ENCODE measurements around the gene GSK3B.
"Not testable (repeated sequence)": the region's sequence is repeated elsewhere in the genome, so short reads cannot be mapped to it uniquely, and the experiment has no call there.

GSK3B gene

DNA sequence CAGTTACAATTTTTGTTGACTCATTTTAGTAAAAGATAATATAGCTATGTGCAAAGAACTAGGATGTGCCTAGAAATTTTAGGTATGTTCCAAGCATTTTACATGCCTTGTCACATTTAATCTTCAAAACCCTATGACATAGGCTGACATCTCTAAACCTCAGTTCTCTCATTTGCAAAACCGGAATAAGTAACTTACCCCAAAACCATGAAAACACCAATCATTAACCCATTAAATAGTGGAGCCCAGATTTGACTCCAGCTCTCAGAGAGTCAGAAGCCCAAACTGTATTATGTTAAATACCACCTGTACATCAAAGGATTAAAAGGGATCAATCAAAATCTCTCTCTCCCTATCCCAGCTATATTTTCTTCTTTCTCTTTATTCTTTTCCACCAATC, 36.6 kb downstream of the GSK3B start:
- no peak overlapping the region for H3K14ac ChIP-seq (ENCODE audit: low read length)
- no peak overlapping the region for H2BK5ac ChIP-seq (ENCODE audit: low read length)
- no peak overlapping the region for H4K8ac ChIP-seq (ENCODE audit: low read depth, low read length)
- no peak overlapping the region for H3K4ac ChIP-seq (ENCODE audit: low read length)
- H3K79me1 ChIP-seq (ENCODE audit: low read depth, low read length), result peaks cover 2% of the 10 kb centered on the region
- no CpG with 5 or more reads among the region's 1 CpG for WGBS, 2 donors (ENCODE audit: extremely low coverage in 2 of 2, insufficient read length in 2 of 2, insufficient replicate concordance in 1 of 2)
- no peaks in the 10 kb centered on the region for H3K27me3 ChIP-seq (ENCODE audit: control insufficient read depth in 3 of 3, insufficient read depth in 3 of 3, low read depth in 1 of 3, low read length in 3 of 3)
- H3K18ac ChIP-seq (ENCODE audit: low read length), result no peak overlapping the region
- no peak overlapping the region for H4K91ac ChIP-seq (ENCODE audit: low read depth, low read length, poor library complexity)
- no peak overlapping the region for H2BK120ac ChIP-seq (ENCODE audit: low read depth, low read length)
- H2BK12ac ChIP-seq (ENCODE audit: low read length), result no peak overlapping the region
- H3K4me2 ChIP-seq (ENCODE audit: insufficient read depth, low read length, poor library complexity, severe bottlenecking), result no peak overlapping the region
- no peak overlapping the region for H3K9ac ChIP-seq (ENCODE audit: low read depth, low read length, poor library complexity)
- H2AK5ac ChIP-seq (ENCODE audit: low read depth, low read length), result no peak overlapping the region
- peaks cover 0 to 16% of the 10 kb centered on the region in 2 donors for H3K36me3 ChIP-seq (replicated peaks in 1 of 2; ENCODE audit: control insufficient read depth in 2 of 2, insufficient read depth in 2 of 2, low read length in 2 of 2)
- H3K4me1 ChIP-seq (ENCODE audit: control insufficient read depth in 2 of 2, insufficient read depth in 1 of 2, low read depth in 1 of 2, low read length in 2 of 2), result peaks cover 3% of the 10 kb centered on the region in 2 donors
- H2BK15ac ChIP-seq (ENCODE audit: low read length), result no peak overlapping the region
- H3K27ac ChIP-seq (replicated peaks; ENCODE audit: low read length), result no peak overlapping the region
- no peak for DNase-seq (ENCODE audit: low spot score)
- peaks cover 0 to 8% of the 10 kb centered on the region in 2 donors for H3K9me3 ChIP-seq (replicated peaks in 1 of 2; ENCODE audit: control insufficient read depth in 2 of 2, insufficient read depth in 1 of 2, low read depth in 1 of 2, low read length in 2 of 2)
- no peak overlapping the region for H2AFZ ChIP-seq (ENCODE audit: low read length)
- H3K4me3 ChIP-seq (ENCODE audit: low read length in 2 of 2), result no peak overlapping the region
- no peak overlapping the region for H3K23ac ChIP-seq (ENCODE audit: low read depth, low read length, poor library complexity)

DNA sequence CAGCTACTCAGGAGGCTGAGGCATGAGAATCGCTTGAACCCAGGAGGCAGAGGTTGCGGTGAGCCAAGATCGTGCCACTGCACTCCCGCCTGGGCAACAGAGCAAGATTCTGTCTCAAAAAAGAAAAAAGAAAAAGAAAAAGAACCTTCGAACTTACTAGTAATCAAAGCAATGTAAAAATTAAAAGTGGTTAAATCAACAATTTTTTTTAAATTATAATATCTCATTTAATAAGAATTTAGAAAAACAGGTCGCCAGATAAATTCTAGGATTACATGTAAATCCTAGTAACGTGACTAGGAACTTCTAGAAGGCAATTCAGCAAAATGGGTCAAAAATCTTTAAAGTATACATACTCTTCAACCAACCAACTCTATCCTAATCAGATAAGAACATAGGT, 37.2 kb downstream of the GSK3B start:
- H2BK5ac ChIP-seq (ENCODE audit: low read length), result no peak overlapping the region
- H3K23ac ChIP-seq (ENCODE audit: low read depth, low read length, poor library complexity), result no peak overlapping the region
- no peak overlapping the region for H2BK12ac ChIP-seq (ENCODE audit: low read length)
- H4K8ac ChIP-seq (ENCODE audit: low read depth, low read length), result no peak overlapping the region
- H3K4ac ChIP-seq (ENCODE audit: low read length), result no peak overlapping the region
- no peak for DNase-seq (ENCODE audit: low spot score)
- H2AFZ ChIP-seq (ENCODE audit: low read length), result no peak overlapping the region
- H3K79me1 ChIP-seq (ENCODE audit: low read depth, low read length), result peaks cover 2% of the 10 kb centered on the region
- H2BK15ac ChIP-seq (ENCODE audit: low read length), result no peak overlapping the region
- no peak overlapping the region for H3K18ac ChIP-seq (ENCODE audit: low read length)
- H3K4me2 ChIP-seq (ENCODE audit: insufficient read depth, low read length, poor library complexity, severe bottlenecking), result no peak overlapping the region
- no peak overlapping the region for H3K14ac ChIP-seq (ENCODE audit: low read length)
- H3K36me3 ChIP-seq (replicated peaks in 1 of 2; ENCODE audit: control insufficient read depth in 2 of 2, insufficient read depth in 2 of 2, low read length in 2 of 2), result peaks cover 0 to 16% of the 10 kb centered on the region in 2 donors
- H3K27me3 ChIP-seq (ENCODE audit: control insufficient read depth in 3 of 3, insufficient read depth in 3 of 3, low read depth in 1 of 3, low read length in 3 of 3), result no peaks in the 10 kb centered on the region
- WGBS, 2 donors (ENCODE audit: extremely low coverage in 2 of 2, insufficient read length in 2 of 2, insufficient replicate concordance in 1 of 2), result no CpG with 5 or more reads among the region's 7 CpGs
- peaks cover 0 to 8% of the 10 kb centered on the region in 2 donors for H3K9me3 ChIP-seq (replicated peaks in 1 of 2; ENCODE audit: control insufficient read depth in 2 of 2, insufficient read depth in 1 of 2, low read depth in 1 of 2, low read length in 2 of 2)
- peaks cover 3% of the 10 kb centered on the region in 2 donors for H3K4me1 ChIP-seq (ENCODE audit: control insufficient read depth in 2 of 2, insufficient read depth in 1 of 2, low read depth in 1 of 2, low read length in 2 of 2)
- no peak overlapping the region for H3K27ac ChIP-seq (replicated peaks; ENCODE audit: low read length)
- no peak overlapping the region for H2AK5ac ChIP-seq (ENCODE audit: low read depth, low read length)
- no peak overlapping the region for H4K91ac ChIP-seq (ENCODE audit: low read depth, low read length, poor library complexity)
- H2BK120ac ChIP-seq (ENCODE audit: low read depth, low read length), result no peak overlapping the region
- no peak overlapping the region for H3K9ac ChIP-seq (ENCODE audit: low read depth, low read length, poor library complexity)
- no peak overlapping the region for H3K4me3 ChIP-seq (ENCODE audit: low read length in 2 of 2)

DNA sequence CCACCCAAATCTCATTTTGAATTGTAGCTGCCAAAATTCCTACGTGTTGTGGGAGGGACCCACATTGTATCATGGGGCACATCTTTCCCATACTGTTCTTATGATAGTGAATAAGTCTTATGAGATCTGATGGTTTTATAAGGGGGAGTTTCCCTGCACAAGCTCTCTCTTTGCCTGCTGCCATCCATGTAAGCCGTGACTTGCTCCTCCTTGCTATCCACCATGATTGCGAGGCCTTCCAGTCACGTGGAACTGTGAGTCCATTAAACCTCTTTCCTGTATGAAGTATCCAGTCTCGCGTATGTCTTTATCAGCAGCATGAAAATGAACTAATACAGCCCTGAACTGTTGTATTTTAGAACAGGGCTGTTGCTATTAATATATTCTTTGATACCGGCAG, 40.6 kb downstream of the GSK3B start:
- H3K9me3 ChIP-seq (replicated peaks in 1 of 2; ENCODE audit: control insufficient read depth in 2 of 2, insufficient read depth in 1 of 2, low read depth in 1 of 2, low read length in 2 of 2); H2BK15ac ChIP-seq (ENCODE audit: low read length); H3K4me3 ChIP-seq (ENCODE audit: low read length in 2 of 2); H3K79me1 ChIP-seq (ENCODE audit: low read depth, low read length); H3K9ac ChIP-seq (ENCODE audit: low read depth, low read length, poor library complexity); H4K8ac ChIP-seq (ENCODE audit: low read depth, low read length); H3K14ac ChIP-seq (ENCODE audit: low read length); H3K4me2 ChIP-seq (ENCODE audit: insufficient read depth, low read length, poor library complexity, severe bottlenecking); H3K4ac ChIP-seq (ENCODE audit: low read length); H3K18ac ChIP-seq (ENCODE audit: low read length); H2AFZ ChIP-seq (ENCODE audit: low read length); H2BK12ac ChIP-seq (ENCODE audit: low read length); H3K27ac ChIP-seq (replicated peaks; ENCODE audit: low read length); H4K91ac ChIP-seq (ENCODE audit: low read depth, low read length, poor library complexity); H2BK5ac ChIP-seq (ENCODE audit: low read length); H2AK5ac ChIP-seq (ENCODE audit: low read depth, low read length); H3K23ac ChIP-seq (ENCODE audit: low read depth, low read length, poor library complexity); H3K4me1 ChIP-seq (ENCODE audit: control insufficient read depth in 2 of 2, insufficient read depth in 1 of 2, low read depth in 1 of 2, low read length in 2 of 2); H2BK120ac ChIP-seq (ENCODE audit: low read depth, low read length); DNase-seq (ENCODE audit: low spot score); H3K27me3 ChIP-seq (ENCODE audit: control insufficient read depth in 3 of 3, insufficient read depth in 3 of 3, low read depth in 1 of 3, low read length in 3 of 3): not testable (repeated sequence)
- WGBS, 2 donors (ENCODE audit: extremely low coverage in 2 of 2, insufficient read length in 2 of 2, insufficient replicate concordance in 1 of 2), result no CpG with 5 or more reads among the region's 7 CpGs
- peaks cover 0 to 19% of the 10 kb centered on the region in 2 donors for H3K36me3 ChIP-seq (replicated peaks in 1 of 2; ENCODE audit: control insufficient read depth in 2 of 2, insufficient read depth in 2 of 2, low read length in 2 of 2)

DNA sequence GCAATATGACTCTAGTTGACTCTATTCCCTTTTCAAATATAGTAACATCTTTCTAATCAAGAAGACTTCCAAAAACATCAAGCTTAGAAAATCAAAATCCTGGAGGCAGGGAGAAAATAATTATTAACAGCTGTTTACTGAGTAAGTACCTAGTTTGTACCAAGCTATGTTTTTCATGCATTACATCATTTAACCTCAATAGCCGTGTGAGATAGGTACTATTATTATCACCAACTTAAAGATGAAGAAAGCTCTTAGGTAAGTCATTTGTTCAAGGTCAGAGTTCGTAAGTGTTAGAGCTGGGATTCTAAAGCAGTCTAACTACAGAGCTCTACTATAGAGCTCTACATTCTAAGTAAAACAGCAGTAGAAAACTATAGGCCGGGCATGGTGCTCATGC, 41.6 kb downstream of the GSK3B start:
- Histone ChIP-seq H2BK12ac (ENCODE audit: low read length) (no peak overlapping the region), H3K27me3 (ENCODE audit: control insufficient read depth in 3 of 3, insufficient read depth in 3 of 3, low read depth in 1 of 3, low read length in 3 of 3) (no peaks in the 10 kb centered on the region), H2BK15ac (ENCODE audit: low read length) (no peak overlapping the region), H4K8ac (ENCODE audit: low read depth, low read length) (no peak overlapping the region), H3K4me2 (ENCODE audit: insufficient read depth, low read length, poor library complexity, severe bottlenecking) (no peak overlapping the region), H3K4ac (ENCODE audit: low read length) (no peak overlapping the region), H3K4me3 (ENCODE audit: low read length in 2 of 2) (no peak overlapping the region), H2BK5ac (ENCODE audit: low read length) (no peak overlapping the region), H3K27ac (replicated peaks; ENCODE audit: low read length) (no peak overlapping the region), H3K14ac (ENCODE audit: low read length) (no peak overlapping the region), H3K79me1 (ENCODE audit: low read depth, low read length) (peaks cover 2% of the 10 kb centered on the region), H3K23ac (ENCODE audit: low read depth, low read length, poor library complexity) (no peak overlapping the region), H3K9ac (ENCODE audit: low read depth, low read length, poor library complexity) (no peak overlapping the region), H2AK5ac (ENCODE audit: low read depth, low read length) (no peak overlapping the region), H4K91ac (ENCODE audit: low read depth, low read length, poor library complexity) (no peak overlapping the region), H3K36me3 (replicated peaks in 1 of 2; ENCODE audit: control insufficient read depth in 2 of 2, insufficient read depth in 2 of 2, low read length in 2 of 2) (peaks cover 0 to 15% of the 10 kb centered on the region in 2 donors), H3K18ac (ENCODE audit: low read length) (no peak overlapping the region), H3K9me3 (replicated peaks in 1 of 2; ENCODE audit: control insufficient read depth in 2 of 2, insufficient read depth in 1 of 2, low read depth in 1 of 2, low read length in 2 of 2) (peaks cover 0 to 8% of the 10 kb centered on the region in 2 donors), H2BK120ac (ENCODE audit: low read depth, low read length) (no peak overlapping the region), H2AFZ (ENCODE audit: low read length) (no peak overlapping the region), H3K4me1 (ENCODE audit: control insufficient read depth in 2 of 2, insufficient read depth in 1 of 2, low read depth in 1 of 2, low read length in 2 of 2) (no peaks in the 10 kb centered on the region)
- WGBS, 2 donors (ENCODE audit: extremely low coverage in 2 of 2, insufficient read length in 2 of 2, insufficient replicate concordance in 1 of 2), result no CpG with 5 or more reads among the region's 3 CpGs
- no peak for DNase-seq (ENCODE audit: low spot score)
